Activated CD4-positive, alpha-beta T cell treated with anti-CD3 and anti-CD28 coated beads for 24 hours (primary cell): ENCODE results near the gene COL4A2.

Experiments
- DNase-seq, 2 donors: peaks; one replicate each; pipeline ENCODE4 v3.0.0-alpha.2; 2020; ENCODE audit warnings: low read depth in 2 of 2

The COL4A2 gene

DNA sequence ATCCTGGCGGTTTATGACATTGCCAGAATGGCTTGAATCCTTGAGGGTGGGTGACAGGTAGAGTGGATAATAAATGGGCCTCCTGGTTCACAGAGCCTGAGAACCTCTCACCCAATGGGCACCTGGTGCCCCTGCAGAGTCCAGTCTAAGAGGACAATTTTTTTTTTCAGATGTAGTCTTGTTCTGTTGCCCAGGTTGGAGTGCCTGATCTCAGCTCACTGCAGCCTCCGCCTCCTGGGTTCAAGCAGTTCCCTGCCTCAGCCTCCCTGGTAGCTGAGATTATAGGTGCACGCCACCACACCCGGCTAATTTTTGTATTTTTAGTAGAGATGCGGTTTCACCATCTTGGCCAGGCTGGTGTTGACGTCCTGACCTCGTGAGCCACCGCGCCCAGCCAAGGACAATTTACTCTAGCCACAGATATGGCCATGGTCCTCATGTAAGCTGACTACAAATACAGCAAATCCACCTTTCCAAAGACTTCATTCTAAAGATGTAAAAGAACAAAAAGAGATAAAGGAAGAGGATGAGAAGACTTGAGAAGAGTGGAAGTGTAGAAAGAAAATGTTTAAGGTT lies 33.0 kb downstream of the COL4A2 start:
- DNase-seq, result no peak

DNA sequence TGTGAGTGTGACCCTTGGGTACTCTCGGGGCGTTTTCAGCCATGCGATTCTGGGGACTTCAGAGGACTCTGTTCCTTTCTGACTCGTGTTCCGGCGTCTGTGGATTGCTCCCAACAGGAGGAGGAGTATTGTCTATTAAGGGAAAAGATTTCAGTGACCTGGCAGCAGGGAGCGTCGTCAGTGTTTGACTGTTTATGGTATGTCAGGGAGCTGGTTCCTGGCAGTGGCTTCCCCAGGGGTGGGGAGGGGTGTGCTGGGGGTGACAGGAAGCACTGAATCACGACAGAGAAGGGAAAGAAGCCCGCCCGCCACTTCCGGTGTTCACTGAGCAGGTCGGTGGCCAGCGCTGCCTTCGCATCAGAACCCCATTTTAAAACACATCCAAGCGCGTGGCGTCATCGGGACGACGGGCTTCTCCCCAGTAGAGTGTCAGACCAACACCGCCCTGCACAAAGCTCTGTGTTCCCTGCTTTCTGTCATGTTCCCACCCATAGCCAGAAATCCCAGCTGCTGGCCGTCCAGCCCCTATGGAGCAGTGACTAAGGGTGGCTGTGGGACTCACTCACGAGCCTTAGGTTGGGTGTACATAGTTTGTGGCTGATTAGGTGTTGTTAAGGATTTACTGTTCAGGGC lies 33.8 kb downstream of the COL4A2 start:
- DNase-seq, result peak; percentile 20 to 44

DNA sequence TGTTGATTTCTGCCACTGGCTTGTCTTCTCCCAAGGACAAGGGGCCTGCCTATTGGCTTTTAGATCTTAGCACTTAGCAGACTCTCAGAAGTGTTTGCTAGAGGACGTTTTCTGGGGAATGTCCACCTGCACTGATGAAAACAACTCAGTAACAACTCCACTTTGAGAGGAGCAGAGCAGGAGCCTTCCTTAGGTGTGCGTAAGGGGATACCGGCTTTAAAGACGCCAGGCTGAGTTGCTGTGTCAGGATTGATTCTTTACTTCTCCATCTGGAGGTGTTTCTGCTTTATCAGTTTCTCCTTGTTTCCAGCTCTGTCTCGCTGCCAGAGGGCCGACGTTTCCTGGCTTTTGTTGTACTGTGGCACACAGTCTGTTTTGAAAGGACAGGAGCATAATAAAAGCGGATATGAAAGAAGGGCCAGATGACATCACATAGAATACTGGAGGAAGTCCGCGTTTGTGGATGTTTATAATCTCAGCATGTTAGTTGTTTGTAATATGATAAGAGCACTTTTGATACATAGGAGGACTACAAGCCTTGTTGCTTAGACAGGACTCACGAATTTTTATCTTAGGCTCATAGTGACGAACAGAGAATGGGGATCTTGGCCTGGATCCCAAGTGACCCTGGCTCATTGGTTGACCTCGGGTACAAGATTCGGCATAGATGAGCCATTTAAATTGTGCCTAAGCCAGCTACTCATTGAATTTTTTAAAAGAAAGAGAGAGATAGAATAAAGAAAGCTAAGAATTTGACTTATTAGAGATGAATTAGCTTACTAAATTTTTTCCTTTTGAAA lies 34.6 kb downstream of the COL4A2 start:
- DNase-seq, result no peak

DNA sequence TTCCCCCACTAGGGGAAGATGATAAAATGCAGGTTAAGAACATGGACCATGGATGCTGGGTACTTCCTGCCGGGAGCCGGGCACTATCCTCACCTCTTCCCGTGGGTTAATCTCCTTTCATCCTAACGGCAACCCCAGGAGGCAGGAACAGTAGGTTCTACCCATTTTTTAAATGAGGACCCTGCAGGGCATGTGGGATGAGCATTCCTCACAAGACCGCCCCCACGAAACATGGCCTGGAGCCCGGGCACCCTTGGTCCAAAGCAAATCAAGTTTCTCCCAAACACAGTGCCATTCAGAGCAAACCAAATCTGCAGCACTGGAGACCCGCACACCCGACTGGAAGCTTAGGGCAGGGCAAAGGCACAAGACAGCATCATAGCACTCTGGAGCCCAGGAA lies 35.4 kb downstream of the COL4A2 start:
- no peak for DNase-seq

DNA sequence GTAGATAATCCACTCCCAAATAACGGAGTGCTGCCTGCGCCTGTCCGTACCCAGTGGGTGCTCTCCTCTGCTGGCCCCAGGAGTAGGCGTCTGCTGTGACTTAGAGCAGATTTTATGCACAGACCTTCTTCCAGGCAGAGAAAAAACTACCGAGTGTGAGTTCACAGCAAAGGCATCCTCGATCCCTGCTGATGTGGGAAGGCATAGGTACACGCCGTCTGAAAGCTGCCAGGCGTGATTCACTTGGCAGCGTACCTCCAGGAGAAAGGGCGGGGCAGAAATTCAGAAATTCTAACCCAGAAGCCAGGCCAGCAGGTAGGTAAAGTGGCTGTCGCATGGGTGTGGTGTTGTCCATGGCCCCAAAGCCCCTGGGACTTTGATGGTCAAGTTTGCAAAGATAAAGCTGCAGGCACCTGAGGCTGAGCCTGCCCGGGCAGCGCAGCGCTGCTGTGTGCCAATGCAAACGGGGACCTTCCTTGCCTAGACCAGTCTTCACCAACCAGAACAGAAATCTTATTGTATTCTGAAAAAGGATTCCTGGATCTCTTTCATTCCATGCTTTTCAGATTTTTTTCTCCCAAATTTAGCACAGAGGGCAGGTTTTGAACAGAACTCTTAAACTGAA lies 36.3 kb downstream of the COL4A2 start:
- no peak for DNase-seq

DNA sequence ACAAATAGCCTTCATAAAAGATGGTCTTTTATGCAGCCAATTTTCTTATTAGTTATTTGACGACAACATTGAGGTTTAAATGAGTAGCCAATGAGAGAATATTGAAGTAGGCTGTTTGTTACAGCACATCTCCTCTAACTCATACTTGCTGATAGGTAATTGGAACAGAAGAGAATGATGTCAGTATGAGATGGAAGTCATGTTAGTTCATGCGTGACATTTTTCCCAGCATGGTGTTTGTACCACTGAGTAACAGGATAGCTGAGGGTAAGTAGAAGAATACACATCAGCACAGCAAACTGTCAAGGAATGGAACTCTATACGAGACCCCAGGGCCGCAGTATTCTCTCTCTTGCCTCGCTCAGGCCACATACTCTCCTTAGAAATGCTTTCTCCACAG lies 37.2 kb downstream of the COL4A2 start:
- no peak for DNase-seq

DNA sequence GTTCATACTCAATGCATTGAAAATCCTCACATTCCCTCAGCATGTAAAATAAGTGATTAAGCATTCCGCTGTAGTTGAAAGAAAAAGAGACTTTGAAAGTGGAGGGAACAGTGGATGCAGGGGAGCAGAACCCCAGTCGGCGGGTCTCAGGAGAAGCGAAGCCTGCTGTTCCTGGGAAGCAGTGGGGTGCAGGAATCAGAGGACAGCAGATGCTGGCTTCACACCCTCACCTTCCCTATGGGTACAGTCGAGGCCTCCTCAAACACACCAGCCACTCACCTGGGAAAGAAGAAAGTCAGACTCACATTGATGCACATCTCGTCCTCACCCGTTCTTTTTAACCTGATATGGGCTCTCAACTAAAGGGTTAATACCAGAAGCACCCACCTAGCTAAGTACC lies 38.2 kb downstream of the COL4A2 start:
- DNase-seq, result no peak

DNA sequence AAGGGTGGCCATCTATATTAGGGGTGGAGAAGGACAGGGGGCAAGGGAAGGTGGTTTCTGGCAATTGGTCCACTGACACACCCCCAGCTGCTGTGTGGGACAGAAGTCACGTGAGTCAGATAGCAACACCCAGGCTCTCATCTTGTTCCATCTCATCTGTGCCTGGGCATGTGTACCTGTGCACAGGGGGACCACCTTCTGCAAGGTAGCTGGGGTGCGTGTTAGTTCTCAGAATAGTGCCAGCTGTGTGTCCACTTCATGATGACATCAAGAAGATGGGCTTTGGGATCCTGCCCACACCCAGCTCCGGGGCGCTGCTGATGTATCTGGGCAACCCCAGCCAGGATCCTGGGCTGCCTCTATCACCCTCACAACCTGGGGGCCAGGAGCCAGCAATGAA lies 38.6 kb downstream of the COL4A2 start:
- DNase-seq, result no peak

DNA sequence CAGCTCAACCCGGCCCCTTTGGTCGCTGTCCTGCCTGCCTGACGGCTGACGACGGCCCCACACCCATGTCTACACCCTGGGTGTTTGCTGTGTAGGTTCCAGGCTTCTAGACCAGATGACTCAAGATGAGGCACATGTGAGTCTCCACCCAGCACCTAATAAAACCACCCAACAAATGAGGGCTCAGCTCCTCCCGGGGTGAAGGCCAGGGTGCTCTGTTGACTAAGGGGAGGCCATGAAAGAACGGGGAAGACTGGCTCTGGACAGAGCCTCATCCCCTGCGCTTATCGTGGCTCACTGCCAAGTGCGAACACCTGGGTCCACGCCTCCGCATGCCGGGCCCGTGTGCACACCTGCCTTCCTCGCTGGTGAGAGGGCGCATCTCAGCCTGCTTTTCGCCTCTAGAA lies 39.6 kb downstream of the COL4A2 start:
- DNase-seq, result no peak

DNA sequence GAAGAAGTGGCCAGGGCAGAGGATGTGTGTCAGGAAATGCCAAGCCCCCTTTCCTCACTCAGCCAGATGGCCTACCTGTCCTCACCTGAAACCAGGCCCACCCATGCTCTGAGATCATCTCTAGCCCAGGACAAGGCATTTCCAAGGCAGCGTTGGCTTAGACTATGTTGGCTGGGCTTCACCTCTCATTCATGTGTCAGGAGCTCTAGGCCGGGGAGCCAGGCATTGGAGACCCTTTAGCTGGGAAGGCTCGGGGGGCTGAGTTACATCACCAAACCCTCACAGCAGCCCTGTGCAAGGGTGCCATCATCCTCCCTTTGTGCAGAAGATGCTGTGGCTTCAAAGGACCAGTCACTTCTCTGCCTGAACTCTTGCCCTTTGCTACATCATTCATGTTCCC lies 40.0 kb downstream of the COL4A2 start:
- DNase-seq, result no peak

DNA sequence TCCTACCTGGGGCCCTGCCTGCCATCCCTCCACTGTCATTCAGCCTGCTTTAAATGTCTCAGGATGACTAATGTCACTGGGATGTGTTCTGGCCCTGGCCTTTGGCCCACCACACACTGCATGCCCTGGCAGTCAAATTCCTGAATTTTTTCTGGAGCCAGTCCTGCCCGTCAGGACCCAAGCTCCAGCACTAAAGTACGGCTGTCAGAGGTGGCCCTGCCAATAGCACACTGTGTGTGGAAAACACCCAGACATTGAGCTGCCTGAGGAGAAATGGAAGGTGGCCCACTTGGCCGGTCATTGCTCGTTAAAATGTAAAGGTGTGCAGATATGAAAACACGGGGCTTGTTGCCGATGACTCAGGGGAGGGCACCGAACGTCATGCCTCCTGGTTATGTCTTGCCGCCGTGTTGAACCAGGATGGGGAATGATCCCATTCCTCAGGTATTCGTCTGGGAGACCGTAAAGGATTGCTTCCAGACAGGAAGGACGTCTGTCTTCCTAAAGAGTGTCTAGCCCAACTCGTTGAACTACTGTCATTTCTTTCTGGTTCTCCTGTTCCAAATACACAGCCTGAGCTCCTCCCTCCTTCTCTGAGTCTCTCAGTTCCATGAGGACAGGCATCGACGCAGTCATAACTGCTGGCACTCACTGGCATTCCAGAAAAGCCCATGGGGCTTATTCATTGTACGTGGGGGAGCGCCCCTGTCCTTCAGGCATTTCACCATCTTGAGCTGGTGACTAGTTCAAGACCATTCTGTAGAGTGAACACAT lies 40.6 kb downstream of the COL4A2 start:
- DNase-seq, result no peak

DNA sequence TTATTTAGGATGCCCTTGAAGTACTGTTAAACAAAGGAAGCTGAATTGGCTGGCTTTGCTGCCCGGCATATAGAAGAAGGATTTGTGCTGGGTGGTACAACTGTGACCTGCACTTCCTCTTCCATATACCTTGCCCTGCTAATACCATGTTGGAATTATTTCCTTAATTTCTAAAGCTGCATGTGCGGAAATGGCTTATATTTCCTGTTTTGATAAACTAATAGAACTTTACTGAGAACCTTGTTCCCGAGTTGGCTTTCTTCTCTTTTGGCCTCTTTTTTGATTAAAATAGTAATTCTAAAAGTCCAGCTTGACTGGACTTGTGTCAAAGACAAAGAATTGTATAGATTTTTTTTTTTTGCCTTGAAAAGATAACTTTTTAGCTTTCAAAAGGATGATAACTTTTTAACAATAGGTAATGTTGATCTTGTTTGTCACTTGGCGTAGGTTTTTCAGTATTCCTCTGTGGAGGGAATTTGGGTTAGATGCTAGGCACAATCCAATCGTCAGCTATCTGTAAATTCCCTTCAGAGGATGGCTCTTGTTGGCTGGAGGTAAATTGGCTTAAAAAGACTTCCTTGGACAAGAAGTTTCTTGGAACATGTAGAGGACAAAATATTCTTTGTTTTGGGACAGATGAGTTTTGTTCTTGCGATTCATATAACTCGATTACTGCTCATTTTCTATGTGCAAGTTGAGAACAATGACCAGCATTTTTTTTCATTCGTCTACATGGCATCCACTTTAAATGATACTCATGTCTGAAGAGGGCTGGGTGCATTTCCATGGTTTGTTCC lies 41.4 kb downstream of the COL4A2 start:
- DNase-seq, result no peak

DNA sequence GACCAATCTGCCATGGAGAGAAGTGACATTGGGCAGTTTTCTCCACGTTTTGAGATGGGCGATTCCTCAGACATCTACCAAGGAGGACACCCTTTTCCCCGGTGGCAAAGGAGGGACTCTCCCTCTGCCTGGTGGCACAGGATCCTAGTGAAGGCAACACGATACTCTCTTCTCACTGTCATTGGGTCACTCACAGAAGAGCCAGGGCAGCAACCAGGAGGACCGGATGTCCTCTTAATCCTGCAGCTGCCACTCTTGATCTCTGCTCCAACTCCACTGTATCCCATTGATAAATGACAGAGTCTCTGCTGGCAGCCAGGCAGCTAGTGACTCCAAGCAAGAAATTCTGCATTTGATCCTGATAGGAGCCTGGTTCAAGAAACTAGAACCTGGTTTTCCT lies 42.2 kb downstream of the COL4A2 start:
- no peak for DNase-seq

DNA sequence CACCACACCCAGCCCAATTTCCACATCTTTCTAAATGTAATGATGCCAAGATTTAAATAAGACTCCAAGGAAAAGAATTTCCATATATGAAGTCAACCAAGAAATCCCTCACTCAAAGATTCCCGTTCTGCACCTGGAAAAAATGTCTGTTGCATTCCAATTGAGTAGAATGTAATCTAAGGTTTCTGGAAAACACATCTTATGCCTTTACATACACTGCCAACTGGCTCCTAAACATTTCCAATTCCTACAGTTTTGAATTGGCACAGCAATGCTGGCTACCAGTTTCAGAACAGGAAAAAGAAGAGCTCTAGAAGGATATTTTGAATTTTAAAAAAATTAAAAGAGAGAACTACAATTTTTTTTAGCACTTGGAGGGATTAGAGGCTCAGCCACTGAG lies 43.0 kb downstream of the COL4A2 start:
- no peak for DNase-seq

DNA sequence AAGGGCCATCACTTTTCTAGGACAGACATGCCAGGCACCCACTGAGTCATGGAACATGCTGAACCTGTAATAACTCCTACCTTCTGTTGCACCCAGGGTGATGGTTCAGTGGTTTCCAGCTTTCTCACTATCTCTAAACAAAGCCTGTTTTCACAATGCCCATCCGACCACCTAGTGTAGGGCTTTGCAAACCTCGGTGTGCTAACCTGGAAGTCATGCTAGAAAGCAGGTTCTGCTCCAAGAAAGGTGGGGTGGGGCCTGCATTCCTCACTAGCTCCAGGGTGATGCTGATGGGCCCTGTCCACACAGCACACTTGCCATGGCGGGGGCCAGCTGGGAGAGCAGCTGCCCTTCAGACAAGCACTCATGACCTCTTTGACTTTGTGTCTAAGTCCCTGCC lies 43.4 kb downstream of the COL4A2 start:
- no peak for DNase-seq

DNA sequence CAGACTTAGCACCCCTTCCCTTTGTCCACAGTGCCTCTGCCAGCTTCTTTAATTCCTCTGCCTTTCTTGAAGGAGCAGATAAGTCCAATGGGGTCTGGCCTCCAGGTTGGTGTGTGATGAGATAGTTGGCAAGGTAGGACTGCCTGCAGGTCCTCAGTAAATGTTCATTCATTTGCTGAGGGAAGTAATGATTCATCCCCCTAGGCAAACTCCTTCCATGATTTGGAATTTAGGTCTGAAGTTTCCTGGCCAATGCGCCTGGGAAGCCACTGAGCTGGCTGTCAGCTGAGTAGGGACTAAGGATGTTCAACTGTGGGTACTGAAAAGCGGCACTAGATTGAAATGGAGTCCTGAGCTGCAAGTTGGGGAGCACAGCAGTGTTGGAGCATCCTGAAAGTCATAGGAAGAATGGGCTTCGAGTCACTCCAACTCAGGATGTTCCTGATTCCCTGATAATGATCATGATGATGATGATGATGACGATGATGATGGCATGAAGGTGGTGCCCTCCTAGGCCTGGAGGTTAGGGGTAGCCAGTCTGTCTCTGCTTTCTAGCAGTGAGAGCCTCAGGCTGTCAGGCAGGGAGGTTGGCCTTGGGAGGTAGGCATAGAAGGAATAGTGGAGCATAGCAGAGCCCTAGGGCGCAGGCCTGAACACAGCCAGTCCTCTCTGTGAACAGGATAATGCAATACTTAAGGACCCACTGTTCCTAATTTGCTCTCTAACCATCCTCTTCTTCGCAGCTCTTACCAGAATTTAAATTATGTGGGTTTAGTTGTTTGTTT lies 44.7 kb downstream of the COL4A2 start:
- DNase-seq, result no peak

DNA sequence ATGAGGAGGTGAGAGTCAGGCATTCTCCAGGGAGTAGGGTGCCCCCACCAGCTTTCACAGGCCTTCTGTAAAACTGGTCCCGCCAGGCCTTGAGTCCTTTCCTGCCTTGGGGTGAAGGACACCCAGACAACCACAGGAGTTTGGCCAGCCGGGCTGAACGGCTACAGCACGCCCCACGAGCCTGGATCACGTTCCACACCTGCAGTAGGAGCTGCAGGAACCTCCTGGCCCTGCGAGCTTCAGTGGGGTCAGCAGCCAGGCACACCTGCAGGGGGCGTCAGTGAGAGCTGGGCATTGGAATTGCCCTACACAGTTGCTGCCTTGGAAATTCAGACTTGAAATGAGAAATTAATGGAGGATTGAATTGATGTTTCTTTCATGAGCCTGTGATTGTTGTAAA lies 45.7 kb downstream of the COL4A2 start:
- no peak for DNase-seq

DNA sequence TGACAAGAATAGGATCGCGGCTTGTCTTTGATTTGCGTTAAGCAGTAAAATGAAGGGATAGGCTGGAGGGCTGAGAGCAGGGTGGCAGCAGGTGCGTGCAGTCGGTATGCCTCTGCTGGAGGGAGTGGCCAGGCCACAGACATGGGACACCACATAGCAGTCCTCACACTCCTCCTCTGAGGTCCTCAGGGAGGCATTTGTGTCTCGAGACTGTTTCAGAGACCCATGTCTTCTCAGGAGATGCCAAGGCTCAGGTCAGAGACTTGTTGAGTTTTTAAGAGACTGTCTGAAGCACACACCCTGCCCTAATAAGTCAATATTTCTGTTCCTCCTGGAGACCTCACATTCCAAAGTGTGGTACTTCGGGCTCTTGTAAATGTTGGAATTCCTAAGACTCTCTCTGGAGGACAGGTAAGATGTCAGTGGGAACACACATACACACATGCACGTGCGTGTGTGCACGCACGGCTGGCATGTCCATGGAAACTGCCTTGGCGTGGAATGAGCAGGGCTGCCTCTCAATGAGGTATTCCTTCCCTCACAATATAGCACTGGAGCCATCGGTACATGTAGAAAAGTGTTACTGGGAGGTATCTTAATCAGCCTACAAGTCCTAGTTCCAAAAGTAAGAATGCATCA lies 46.4 kb downstream of the COL4A2 start:
- no peak for DNase-seq

DNA sequence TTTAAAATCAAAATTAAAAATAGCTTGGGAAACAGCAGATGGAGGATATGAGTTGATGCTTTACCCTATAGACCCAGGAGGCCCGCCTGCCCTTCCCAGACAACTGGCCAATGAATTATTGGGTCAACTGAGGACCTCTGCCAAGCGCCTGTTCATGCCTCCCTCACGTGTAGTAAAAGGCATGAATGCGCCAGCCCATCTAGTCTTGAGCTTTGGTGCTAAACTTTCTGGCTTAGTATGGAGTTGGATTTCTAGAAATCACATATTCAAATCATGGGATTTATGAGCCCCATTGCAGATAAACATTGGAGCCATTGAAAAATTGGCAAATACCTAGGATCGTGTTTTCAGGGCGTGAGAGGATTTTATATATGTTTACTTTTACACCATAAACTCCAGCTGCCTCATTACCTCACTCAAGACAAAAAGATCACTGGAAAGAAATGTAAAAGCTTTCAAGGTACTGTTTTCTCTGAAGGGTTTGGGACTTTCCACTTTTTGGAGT lies 47.1 kb downstream of the COL4A2 start:
- DNase-seq, result no peak
